Measurements from ENCODE around the gene PRLR.

Gene PRLR

DNA sequence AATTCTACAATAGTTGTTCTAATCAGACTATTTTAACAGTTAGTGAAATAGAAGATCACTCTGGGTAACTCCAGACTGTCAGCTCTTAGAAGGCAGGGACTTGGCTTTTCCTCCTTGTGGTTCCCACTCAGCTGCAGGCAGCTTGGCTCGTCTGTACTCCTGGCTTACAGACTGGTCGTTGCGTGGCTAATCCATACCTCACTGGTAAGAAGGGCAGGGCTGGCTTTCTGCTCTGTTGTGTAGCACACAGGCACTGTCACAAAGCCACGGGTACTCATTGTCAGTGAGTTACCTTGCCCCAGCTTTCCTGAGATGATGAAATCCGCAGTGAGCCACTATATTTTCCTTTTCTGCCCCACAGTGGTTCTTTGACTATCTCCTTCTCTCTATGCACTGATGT is 1.8 kb upstream of the PRLR start:
- TF ChIP-seq, protein P1, sequence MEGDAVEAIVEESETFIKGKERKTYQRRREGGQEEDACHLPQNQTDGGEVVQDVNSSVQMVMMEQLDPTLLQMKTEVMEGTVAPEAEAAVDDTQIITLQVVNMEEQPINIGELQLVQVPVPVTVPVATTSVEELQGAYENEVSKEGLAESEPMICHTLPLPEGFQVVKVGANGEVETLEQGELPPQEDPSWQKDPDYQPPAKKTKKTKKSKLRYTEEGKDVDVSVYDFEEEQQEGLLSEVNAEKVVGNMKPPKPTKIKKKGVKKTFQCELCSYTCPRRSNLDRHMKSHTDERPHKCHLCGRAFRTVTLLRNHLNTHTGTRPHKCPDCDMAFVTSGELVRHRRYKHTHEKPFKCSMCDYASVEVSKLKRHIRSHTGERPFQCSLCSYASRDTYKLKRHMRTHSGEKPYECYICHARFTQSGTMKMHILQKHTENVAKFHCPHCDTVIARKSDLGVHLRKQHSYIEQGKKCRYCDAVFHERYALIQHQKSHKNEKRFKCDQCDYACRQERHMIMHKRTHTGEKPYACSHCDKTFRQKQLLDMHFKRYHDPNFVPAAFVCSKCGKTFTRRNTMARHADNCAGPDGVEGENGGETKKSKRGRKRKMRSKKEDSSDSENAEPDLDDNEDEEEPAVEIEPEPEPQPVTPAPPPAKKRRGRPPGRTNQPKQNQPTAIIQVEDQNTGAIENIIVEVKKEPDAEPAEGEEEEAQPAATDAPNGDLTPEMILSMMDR (IDR thresholded peaks at IDR 0.05) = no peak

DNA sequence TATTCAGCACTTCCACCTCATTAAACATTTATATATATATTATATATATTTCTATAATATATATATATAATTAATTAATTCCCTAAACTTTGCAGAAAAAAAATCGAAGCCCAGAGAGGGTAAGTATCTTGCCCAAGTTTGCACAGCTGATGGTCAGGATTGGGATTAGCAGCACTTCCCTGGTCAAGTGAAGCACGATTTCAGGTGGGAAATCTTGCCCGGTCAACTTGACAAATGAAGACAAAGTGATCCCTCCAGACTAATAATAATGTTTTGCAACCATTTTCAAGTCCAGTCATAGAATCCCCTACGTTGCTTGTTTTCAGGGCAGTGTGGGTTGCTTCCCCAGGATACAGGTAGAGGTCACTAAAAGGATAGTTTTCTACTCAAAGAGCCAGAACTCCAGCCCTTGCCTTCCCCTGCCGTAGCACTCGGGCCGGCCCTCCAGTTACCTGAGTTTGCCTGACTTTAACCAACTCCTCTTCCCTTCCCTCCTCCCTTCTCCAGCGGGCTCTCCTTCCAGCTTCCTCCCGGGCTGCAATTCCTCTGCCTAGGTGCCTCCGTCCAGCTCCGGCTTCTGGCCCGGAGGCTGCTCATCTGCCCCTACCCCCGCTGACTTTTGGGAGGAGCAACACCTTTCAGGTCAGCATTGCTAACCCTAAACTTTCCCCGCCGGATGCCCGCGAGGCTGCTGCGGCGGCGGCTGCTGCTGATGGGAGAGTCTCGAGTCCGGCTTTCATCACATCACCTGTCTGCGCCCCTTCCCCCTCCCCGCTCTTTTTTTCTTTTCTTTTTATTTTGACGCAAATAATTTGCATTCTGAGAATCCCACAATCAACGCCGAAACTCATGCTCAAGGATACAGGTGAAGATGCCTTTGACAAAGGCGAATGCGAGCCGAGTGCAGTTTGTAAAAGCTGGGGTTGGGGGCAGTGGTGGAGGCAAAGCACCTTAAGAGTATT is 930 bp downstream of the PRLR start:
- TF ChIP-seq, protein P1 (IDR thresholded peaks at IDR 0.05) = no peak

DNA sequence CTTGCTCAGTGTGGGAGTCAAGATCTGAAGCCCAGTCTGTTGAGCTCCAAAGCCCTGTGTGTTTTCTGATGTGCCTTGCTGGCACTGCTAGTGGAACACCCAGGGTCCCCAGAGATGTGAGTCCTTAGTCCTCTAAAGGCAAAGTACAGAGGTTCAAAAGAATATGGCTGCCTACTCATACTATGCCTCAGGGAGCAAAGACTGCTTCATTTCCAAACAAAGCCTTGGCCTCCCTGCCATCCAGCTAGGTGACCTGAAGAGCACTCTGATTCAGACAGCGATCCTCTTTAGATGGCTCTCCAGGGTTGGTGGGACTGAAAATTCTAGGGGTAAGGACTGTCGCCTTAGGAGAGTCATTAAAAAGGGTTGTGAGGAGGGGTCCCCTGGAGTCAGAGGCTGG is 2.0 kb downstream of the PRLR start:
- TF ChIP-seq, protein P1 (IDR thresholded peaks at IDR 0.05) = no peak

DNA sequence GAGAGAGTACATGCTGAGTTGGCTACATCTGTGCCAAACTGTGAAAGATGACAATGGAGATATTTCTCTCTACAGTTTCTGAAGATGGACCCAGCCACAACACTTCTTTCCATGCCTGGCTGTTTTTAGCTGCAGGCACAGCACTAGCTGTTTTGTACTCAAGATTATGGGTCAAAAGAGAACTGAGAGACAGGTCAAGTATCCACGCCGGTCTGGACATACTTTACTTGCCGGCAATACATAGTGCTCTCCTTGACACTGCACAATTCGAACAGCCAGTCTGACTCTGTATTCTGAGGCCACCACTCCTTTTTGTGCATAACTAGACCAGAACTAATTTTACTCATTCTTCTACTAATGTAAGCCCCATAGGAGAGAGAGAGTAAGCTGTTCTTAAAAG is 2.6 kb downstream of the PRLR start:
- TF ChIP-seq, protein P1 (IDR thresholded peaks at IDR 0.05) = no peak

DNA sequence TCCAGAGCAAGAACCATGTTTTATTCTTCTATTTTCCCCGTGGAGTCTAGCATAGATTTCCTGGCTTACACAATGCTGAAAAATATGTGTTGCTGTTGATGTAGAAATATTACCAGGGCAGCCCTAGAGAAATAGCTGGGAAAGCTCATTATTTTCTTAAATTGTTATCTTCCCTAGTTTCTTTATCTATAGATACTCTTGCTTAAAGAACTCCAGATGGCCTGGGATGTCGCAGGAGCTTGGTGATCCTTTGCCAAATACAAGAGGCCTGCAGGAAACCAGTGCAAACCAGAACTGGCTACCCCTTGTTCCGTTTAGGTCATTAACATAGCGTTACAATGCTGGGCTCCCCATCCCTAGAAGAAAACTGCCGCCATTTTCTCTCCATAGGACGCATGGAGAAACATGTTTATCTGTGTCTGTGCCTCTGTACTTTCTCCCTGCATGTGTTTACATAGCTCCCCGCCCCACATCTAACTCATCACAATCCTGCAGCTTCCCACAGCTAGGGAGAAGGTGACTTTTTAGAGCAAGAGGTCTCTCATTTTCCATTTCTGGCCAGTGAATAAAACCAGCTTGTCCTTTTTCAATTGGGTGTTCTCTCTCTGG is 6.4 kb downstream of the PRLR start:
- TF ChIP-seq, protein P1 (IDR thresholded peaks at IDR 0.05) = no peak

DNA sequence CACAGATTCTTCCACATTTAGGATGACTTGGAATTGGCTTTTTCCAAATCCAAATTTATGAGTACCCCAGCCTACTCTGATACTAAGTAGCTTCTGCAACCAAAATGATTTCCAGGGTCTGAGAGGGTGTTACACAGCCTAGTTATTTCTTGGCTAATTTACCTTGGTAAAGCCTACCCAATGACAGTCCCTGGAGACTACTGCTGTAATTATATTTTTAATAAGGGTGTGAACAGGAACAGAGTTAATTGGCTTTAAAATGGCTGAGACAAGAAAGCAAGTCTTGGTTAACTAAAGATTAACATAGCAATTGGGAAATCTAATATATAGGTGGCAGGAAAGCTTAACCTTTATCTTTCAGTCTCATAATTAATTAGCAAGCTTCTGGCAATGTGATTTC is 9.3 kb downstream of the PRLR start:
- TF ChIP-seq, protein P1 (IDR thresholded peaks at IDR 0.05) = no peak

DNA sequence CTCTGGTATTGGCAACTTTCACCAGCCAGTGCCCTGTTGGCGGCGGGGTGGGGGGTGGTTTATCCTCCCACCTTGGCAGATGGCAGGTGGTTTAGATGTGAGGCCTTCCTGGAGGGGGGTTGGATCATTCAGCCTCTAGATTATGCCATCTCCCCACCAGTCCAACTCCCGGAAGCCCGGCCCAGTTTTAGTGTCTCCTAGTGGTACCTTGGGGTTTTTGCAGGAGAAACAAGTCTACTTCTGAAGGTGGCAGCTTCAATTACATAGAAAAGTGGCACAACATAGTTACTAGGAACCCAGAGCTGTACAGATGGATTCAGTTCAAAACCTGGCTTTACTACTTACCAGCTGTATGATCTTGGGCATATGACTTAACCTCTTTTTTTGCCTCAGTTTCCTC is 11.3 kb downstream of the PRLR start:
- TF ChIP-seq, protein P1 (IDR thresholded peaks at IDR 0.05) = no peak

Data from LNCAP (cell line).